H1 (cell line): ENCODE results near the gene LCE7A. TPM values are rescaled to one million over a fixed set of nuclear protein-coding genes. Genes with fewer than 3 reads are reported as not detected.

ENCODE experiments used
- ATF2 ChIP-seq: IDR thresholded peaks from 2 replicates; pipeline ENCODE4 v1.6.1; 2012; ENCODE audit warnings: low read length, inconsistent platforms
- BRCA1 ChIP-seq: IDR thresholded peaks from 2 replicates; pipeline ENCODE4 v1.6.1; 2012; ENCODE audit warnings: low read depth, low read length, improper control_type of control experiment
- CBX5 ChIP-seq: fragments of 300-800, 300-1000 bp; sonication (generic); IDR thresholded peaks from 2 replicates; pipeline ENCODE4 v1.7.1; 2016; ENCODE audit warnings: antibody characterized with exemption, low read length, low read depth
- CHD7 ChIP-seq: fragments of 300-600 bp; sonication (generic); IDR thresholded peaks from 2 replicates; pipeline ENCODE4 v1.7.1; 2012; ENCODE audit warnings: low read length, moderate library complexity, mild to moderate bottlenecking, inconsistent platforms; ENCODE audit not compliant: insufficient replicate concordance
- E2F6 ChIP-seq: IDR thresholded peaks from 2 replicates; pipeline ENCODE4 v1.6.1; 2012; ENCODE audit warnings: inconsistent platforms
- HDAC2 ChIP-seq, 2 experiments: fragments of 300-600 bp in 1 of 2; sonication (generic) in 1 of 2; IDR thresholded peaks; 2 replicates each; pipeline ENCODE4 v1.6.1; 2011 to 2012; ENCODE audit warnings: low read depth in 2 of 2, low read length in 2 of 2, mild to moderate bottlenecking in 2 of 2, moderate library complexity in 2 of 2, borderline replicate concordance in 1 of 2, inconsistent platforms in 1 of 2
- MAFK ChIP-seq: IDR thresholded peaks from 2 replicates; pipeline ENCODE4 v1.6.1; 2012; ENCODE audit warnings: low read depth, mild to moderate bottlenecking, improper control_type of control experiment, low read length
- RFX5 ChIP-seq: IDR thresholded peaks from 2 replicates; pipeline ENCODE4 v1.6.1; 2011; ENCODE audit warnings: low read depth, low read length, improper control_type of control experiment, borderline replicate concordance
- SIRT6 ChIP-seq: IDR thresholded peaks from one replicate; pipeline ENCODE4 v1.7.1; 2012; ENCODE audit warnings: low read length, inconsistent platforms
- polyA plus RNA-seq, 7 experiments: library from polyadenylated mRNA; depleted of rRNA in 3 of 7; stranded (reverse) in 5 of 7; unstranded in 2 of 7; fragments of >200 nt in 5 of 7; fragments of 200-250 nt in 2 of 7; gene quantifications; 1 replicate in 5 of 7; 2 replicates in 1 of 7; 4 replicates in 1 of 7; pipeline versions ENCODE4 v1.2.1 to v1.2.3, GENCODE V29; 2011 to 2013; ENCODE audit warnings: missing spikeins in 2 of 7, mixed read lengths in 2 of 7
- total RNA-seq: library from RNA; stranded (reverse); fragmentation: NEBNext Ultra II Directional; extraction: Animal tissue kit (Norgen Biotek cat#: 25700); gene quantifications from 2 replicates; pipeline ENCODE4 v1.2.1, GENCODE V29; 2021

Gene LCE7A
- total and polyA plus RNA-seq, 2 of the 8 experiments (the other 6 are each of a cell fraction or from before 2014, with no cell fraction given) = not detected

GRCh38 chr1:152842556-152842955 is 17.2 kb upstream of the LCE7A start, which contains the start of gene LCE6A (continued):
- TF ChIP-seq CHD7 (no peak), SIRT6 (no peak), BRCA1 (no peak), CBX5 (no peak), E2F6 (no peak), HDAC2 (IDR thresholded peaks at IDR 0.05; ENCODE audit: borderline replicate concordance in 1 of 2, low read depth in 2 of 2, low read length in 2 of 2) (no peak), RFX5 (no peak), ATF2 (no peak), MAFK (no peak)
